Activated naive CD4-positive, alpha-beta T cell treated with anti-CD3 and anti-CD28 coated beads, Interleukin-2, amount 50 U/mL, for 16 hours (primary cell): ENCODE results near the gene SPON1.

Experiments
- DNase-seq: peaks from one replicate; pipeline ENCODE4 v3.0.0-alpha.2; 2020

The SPON1 gene

DNA sequence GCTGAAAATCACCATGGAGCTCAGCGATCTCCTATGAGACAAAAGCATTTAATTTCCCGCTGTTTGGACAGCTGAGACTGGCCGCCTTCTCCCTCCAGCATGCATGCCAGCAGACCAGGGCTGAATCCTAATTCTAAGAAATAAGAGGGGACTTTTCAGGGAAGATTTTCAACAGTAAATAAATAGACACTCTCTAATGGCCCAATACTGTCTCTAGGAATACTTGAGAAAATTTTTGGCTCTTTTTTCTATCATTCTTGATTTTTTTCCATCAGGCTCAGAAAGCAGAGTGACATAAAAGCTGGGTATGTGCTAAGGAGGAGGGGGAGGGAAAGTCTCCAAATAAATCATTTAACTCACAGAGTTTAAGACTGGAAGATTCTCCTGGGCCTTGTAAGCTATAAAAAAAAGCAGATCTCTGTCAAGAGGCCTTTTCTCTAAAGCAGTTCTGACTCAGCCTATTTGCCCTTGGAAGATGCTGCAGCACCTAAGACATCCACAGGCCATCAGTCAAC, 17.6 kb upstream of the SPON1 start:
- no peak for DNase-seq

DNA sequence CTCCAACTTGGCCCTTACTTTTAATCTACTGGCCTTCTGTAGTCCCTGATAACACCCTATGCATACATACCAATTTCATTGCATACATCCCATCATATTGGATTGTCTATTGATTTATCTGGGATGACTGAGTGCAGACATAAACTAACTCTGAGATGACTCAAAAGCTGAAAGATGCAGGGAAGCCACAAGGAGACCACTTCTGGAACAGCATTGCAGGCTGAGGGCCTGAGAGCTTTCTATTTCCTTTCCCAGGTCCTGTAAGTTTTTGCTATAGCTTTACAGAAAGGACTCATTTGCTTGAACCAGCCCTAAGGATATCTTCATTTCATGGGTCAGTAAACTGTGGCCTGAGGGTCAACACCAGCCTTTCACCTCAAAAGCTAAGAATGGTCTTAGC, 15.1 kb upstream of the SPON1 start:
- DNase-seq, result no peak

DNA sequence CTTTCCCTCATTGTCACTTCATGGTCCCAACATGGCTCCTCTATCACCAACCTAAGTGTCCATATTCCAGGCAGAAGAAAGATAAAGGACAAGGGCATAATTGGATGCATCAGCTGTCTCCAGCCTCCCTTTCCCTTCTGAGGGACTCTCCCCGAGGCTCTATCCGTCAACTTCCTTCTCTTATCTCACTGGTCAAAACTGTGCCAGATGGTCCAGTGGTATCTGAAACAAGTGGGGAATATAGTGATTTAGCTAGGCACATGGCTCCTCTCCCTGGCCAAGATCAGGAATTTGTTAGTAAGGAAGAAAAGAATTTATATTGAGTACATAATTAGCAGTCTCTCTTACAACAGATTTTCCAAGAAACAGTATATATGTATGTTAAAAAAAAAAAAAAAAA, 12.6 kb upstream of the SPON1 start:
- DNase-seq, result no peak

DNA sequence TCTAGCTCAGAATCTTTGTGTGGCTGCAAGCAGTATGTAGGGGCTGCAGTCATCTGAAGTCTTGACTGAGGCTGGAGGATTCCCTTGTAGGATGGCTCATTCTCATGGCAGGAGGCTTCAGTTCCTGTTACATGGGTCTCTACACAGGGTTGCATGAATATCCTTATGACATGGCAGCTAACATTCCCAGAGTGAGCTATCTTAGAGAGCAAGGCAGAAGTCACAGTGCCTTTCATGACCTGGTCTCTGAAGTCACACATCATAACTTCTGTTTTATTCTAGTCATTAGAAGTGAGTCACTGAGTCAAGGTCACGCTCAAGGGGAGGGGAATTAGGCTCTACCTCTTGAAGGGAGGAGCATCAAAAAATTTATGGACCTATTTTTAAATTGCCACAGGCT, 10.3 kb upstream of the SPON1 start:
- no peak for DNase-seq

DNA sequence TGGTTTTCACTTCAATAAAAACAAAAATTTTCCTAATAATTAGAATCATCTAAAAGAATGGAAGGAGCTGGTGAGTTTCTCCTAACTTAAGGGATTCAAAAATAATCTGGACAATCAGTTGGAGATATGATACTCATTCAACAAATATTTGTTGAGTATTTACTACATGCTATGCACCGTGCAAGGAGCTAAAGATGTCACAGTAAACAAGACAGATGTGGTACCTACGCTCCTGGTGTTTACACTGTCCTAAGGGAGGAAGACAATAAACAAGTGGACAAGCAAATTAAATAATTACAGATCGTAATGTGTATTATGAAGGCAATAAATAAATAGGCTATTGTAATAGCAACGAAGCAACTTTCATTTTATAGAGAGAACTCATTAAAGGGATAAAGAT, 9.9 kb upstream of the SPON1 start:
- no peak for DNase-seq

DNA sequence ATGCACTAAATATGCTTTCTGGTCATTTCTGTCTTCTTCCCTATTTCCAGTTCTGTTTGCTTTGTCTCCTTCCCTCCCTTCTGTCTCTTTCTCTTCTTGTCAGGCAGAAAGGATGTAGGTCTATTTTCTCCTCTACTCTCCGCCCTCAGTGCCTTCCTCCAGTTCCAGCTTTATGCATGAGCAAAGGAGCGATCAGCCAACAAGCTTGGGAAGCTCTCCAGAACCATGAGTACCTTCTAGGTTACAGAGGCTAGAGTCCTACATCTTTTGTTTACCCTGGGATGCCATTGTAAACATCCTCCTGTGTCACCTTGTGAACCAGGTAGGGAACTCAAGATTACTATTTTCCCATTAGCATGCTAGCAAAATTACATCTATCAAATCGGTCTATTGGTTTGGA, 7.9 kb upstream of the SPON1 start:
- no peak for DNase-seq

DNA sequence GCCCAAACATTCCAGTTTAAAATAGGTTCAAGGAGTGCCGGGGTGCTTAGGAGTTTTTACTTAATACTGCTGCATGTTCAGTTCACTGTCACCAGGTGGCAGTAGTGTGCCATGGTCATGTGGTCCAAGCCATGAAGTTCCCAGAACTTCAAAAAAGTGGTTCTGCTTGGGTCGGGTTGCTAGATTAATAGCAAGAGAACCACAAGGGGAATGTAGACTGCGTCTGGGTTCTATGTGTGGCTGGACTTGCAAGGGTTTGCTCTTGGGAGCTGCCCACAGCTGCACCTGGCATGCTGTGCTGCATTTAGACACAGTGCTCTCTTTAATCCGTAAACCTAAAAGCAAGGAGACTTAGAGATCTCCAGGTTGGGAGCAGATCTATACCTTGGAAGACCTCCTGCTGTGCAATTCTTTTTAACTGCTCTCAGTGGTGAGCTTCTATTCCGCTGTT, 6.5 kb upstream of the SPON1 start:
- peak; percentile 52 for DNase-seq

DNA sequence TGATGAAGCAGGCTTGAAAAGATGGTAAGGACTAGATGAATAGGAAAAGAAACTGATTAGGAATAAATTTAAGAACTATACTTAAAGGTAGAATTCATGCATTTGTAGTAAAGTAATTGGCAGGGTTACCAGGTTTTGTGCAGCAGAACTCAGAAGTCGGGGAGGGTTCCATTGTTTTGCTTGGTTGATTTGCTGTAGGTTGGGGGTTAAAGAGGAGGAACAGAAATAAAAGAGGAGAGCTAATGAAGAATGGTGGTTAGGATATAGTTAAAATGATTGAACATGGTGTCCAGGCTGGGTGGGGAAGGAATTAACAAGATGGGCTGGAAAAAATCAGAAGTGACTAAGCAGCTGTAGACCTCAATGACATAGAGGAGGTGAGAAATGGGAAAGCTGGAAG, 5.5 kb upstream of the SPON1 start:
- no peak for DNase-seq

DNA sequence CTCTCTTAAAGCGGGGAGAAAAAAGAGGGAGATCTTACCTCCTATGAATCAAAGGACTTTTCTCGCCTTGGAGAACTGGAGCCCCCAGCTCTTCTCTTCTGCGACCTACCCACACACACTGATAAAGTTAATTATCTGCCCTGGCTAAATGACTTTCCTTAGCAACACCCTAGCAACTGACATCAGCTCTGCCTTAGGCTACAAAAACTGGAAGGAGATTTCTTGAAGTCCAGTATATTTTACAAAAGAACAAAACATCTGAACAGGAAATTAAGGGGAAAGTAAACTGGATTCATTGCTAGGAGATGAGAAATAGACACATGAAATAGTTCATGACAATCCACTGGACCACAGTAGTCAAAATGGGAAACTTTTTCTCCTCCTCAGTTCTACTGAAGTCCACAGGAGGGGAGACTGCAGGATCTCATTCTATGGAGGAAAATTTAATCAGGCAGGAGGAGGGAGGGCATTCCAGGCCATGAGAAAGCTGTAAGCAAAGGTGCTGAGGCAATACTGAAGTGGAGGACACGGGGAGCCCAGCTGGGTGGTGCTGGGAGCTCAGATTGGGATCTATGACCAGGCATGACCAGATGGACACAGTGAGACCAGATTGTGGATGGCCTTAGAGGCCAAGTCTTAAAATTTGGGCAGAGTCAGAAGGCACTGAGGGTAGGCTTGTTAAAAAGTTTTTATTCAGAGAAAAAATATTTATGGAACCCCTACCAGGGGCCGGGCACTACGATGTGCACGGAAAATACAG, 3.7 kb upstream of the SPON1 start:
- DNase-seq, result no peak

DNA sequence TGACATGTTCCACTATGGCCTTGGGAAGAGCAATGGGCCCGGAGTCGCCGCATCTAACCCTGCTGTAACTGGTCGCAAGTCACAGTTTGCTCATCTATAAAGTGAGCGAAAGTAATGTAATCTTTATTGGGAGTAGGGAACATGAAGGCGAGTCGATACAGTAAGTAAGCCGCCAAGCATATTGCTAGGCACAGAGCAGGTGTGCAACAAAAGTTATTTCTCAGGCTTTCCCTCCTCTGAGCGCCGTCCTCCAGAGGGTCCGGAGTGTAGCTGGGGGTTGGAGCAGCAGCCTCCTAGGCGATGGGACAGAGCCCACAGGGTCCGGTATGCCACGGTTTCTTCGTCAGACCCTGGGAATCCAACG, 343 bp upstream of the SPON1 start:
- no peak for DNase-seq

DNA sequence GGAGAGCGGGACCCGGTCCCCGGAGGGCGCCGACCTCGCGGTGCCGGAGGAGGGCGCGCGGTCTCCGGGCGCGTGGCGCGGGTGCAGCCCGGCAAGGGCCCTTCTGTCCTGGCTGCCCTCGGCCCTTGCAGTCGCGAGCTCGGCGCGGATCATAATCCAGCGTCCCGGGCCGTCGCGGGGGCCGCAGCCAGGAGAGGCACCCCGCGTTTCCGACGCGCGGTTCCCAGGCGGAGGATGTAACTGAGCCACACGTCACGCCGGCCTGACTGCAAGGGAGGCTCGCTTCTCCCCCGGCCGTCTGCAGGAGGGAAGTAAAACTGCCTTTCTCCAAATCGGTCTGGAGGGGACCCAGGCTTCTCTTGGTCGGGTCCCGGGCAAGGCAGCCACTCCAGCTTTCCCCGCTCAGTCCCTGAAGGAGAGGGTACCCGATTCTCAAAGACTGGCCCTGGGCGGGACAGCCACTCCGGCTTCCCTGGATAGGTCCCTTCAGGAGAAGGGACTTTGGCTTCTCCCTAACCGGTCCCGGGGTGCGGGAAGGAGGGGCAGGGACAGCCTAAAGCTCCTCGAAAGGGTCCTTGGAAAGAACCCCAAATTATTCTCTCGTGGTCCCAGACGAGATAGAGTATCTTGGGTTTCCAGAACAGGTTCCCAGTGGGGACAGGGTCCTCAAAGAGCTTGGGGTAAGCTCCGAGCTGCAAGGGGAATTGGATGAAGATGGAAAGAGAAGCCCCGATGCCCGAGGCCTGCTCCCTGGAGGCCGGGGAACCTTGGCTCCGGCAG, 836 bp downstream of the SPON1 start:
- peak; percentile 45 for DNase-seq

DNA sequence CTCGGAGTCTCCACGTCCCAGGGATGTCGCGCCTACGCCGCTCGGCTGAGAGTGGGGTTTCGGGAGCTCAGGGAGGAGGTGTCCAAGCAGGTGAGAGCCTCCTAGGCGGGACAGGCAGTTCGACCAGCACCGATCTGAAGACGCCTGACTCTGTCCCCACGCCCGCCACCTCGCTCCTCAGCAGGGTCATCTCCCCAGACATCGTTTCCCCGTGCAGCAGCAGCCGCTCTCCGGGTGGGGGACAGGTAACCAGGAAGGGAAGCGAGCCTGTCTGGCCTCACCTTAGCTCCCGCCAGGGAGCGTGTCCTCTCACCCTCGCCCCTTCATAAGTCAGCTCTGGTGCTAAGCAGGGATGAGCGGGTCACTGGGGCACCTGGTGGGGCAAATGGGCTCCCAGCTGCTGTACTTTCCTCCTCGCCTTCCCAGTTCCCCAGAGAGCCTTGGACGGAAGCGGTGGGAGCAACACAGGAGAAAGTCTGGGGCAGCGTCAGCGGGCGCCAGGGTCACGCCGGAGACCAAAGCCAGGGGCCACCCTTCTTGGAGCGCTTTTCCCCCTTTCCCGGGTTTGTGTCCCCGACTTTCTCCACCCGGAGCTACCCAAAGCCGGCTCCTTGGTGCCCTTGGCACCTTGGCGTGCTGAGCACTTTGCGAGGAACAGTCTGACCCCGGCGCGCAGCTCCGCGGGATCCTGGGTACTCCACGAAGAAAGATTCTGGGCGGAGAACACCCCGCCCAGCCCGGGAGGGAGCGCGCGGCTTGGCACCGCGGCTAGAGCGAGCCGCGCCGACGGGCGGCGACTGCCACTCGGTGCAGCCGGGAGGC, 1.6 kb downstream of the SPON1 start:
- DNase-seq, result peak; percentile 25

DNA sequence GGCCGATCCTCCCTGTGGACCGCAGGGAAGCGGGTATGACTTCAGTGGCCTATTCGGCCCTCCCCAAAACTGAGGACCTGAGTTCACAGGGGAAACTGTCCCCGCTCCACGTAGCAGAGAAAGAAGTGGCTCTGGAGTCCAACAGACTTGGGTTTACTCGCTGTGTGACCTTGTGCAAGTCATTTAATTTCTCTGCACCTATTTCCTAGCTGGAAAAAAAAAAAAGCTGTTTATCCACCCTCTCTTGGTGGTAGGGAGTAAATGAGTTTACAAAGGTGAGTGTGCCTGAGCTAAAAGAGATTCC, 2.2 kb downstream of the SPON1 start:
- no peak for DNase-seq

DNA sequence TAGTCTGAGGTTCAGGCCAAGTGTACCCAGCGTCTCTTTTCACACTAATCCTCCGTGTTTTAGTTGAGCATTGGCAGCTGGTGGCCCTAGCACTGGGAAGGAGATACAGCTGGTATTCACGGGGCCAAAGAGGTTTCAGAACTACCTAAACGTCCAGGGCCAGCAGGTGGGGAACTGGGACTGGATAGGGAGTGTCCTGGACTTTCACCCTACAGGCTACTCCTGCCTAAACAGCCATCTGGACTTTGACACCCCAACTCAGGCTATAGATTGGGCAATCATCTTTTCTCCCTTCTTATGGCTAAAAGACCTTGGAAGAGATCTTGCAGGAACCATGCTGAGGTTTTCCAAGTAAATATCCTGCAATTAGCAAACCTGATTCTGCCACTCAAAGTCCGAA, 2.8 kb downstream of the SPON1 start:
- DNase-seq, result no peak

DNA sequence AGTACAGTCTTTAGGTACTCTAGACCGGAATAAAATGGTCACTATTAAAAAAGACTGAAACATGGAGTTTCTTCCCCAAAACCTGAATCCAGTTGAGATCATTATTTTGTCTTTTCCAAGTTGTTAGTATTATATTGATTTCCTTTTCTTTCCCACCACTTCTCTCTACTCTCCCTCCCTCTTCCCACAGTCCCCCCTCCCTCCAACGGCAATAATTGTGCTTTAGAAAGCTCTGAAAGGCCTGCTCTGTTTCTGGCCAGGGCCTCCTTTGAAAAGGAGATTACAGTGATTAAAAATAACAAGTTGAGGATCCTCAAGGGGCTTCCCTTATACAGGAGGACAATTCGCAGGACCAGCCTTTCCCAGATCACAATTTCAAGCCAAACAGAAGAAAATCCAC, 3.5 kb downstream of the SPON1 start:
- DNase-seq, result no peak

DNA sequence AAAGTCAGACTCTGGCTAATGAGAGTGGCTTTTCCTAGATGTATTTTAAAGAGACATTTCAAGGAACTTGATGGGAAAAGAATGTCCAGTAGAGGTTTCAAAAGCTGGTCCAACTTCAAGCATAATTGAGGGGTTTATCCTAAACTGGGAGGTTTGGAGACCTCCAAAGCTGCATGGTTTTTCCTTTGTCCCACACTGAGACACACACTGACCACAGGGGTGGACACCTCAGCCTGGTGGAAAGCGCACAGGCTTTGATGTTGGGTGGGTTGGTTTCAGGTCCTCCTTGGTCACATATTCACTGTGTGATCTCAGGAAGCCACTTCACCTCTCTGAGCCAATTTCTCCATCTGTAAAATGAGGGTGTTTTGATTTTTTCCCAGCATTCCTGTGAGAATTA, 4.0 kb downstream of the SPON1 start:
- DNase-seq, result no peak

DNA sequence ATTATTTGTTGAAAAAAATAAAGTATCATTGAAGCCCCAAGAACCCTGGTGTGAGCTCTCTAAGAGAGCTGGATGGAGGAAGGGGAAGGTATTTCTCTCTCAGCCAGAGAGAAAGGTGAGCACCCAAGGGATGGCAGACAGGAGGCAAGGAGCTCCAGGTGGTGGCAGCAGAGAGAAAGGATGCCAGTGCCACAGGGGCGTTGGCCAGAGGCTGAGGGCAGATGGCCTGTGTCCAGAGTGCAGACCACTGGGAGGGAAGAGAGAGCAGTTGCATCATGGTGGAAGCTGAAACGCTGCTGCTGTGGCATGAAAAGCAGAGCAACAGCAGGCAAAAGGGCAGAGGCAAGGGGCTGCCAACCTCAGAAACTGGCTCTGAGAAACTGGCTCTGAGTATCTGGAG, 8.5 kb downstream of the SPON1 start:
- no peak for DNase-seq

DNA sequence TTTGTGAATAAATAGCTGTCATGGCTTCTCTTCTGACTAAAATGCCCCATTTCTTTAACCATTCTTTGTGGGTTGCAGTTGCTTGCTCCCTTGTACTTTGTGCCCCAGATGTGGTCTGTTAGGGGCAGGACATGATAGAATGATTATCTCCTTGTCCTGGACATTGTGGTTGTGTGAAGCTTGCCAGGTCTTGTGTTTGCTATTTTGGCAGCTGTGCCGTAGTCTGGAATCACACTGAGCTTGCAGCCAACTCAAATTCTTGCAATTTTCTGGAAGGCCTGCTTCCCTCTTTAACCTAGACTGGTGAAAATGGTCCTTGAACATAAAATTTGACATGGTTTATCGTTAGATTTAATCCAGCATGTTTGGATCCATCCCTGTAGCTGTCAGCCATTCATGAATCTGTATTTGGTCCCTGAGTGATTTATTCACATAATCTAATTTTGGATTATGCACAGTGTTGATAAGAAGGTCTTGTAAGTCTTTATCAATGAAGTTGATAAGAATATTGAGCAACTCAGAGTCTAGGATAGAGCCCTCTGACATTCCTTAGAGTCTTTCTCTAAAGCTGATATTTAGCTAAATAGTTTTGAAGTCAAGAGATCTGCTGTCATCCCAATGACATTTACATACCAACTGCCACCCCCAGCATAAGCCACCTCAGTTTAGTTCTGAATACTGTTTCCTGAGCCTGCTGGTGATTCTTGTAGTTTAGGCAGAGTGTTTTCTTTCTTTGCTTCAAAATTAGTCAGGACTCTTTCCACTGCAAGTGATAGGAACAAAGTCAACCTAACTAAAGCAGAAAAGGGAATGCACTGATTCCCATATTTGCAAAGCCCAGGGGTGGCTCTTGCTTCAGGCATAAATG, 9.8 kb downstream of the SPON1 start:
- DNase-seq, result no peak

DNA sequence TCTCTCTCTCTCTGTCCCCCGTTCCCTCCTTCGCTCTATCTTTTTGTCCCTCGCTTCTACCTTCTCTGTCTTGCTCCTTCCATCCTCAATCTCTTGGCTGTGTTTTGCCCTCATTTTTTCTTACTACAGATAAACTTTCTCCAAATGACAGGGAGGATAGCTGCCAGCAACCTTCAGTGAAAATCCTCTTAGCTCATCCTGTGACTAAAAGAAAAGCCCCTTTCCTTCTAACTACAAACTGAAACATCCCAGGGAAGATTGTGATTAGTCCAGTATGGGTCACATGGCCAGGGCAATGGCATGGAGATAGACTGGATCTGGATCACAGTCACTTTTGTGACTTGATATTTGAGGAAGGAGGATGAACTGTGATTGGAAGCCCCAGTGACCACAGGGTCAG, 10.4 kb downstream of the SPON1 start:
- no peak for DNase-seq

DNA sequence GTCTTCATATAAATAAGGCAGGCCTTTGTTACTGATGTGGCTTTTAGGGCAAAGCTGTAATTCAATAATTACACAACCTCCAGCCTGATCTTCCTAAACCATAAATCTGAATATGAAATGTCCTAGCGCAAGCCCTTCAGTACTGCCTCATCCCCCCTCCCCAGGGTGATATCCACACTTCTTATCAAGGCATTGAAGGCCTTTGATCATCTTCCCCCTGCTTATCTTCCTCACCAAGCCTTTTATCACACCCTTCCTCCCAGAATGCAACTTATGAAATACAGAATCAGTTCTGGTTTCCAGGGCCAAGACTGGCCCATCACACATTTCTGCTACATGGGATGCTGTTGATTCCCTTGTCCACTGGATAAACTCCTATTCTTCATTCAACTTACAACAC, 12.1 kb downstream of the SPON1 start:
- DNase-seq, result no peak

DNA sequence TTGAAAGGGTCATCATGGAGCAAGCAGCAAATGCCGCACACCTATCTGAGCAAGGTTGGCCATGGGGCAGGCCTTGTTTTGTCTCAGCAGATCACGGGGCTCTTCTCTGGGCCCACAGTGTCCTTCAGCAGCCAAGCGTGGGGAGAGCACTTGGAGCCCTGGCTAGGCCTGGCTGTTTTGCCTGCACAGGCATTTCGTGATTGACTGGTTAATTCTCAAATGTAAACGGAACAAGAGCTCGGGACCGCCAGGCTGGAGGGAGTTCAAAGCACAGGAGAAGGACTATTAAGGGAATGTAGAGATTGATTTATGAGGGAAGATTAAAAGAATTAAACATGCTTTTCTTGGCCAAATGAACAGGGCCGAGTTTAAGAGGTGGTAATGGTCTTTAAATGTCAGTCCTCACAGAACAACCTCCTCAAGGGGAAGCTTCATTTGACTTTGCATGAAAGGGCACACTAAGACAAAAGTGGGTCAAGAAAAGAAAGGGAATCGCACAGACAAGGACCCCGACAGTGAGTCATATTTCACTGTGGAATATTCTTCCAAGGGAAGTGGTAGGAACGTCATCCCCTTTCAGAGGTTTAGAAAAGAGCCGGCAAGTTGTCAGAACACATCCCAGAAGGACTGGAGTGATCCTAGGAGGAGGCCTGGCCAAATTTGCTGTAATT, 20.7 kb downstream of the SPON1 start:
- DNase-seq, result no peak
